HG02763 (cell line): ENCODE measurements around the gene MUC2.

Experiments used
- ATAC-seq: cut with Tn5 transposase; IDR thresholded peaks from one replicate; pipeline ENCODE4 v1.9.1; 2021; ENCODE audit warnings: mild to moderate bottlenecking, moderate library complexity; ENCODE audit not compliant: unreplicated experiment

MUC2 gene

GRCh38 chr11:1036303-1036923, 38.3 kb upstream of the MUC2 start, which contains the start of gene MUC6:
Gene MUC6 (minus strand): TSS chr11:1036718. CDS start chr11:1036655, 63 bp downstream.
- ATAC-seq, result no peak

- ATAC-seq, result no peak
These were observed 37.7 kb upstream of the MUC2 start for GRCh38 chr11:1036931-1037330.

DNA sequence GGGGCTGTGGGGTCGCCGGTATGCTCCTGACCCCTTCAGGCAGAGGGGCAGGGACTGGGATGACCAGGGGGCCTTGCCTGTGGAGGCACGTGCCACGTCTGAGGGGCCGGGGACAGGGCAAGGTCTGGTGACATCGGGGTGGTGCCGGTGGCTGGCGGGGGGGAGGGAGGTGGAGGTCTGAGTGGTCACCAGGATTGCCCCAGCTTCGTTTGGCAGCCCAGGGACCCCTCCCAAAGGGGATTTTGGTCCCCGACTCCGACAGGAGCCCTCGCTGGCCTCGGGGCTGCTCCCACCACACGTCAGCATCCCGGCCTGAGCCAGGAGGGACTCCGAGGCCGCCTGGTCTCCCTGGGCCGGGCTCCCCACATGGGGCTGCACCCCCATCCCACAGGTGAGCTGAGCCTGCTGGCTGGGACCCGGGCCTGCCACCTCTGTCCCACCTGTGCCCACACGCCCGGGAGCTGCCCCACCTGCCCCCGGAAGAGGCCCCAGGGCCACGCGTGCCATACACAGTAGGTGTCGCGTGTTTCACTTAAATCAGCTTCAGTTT, 37.1 kb upstream of the MUC2 start:
- no peak for ATAC-seq

DNA sequence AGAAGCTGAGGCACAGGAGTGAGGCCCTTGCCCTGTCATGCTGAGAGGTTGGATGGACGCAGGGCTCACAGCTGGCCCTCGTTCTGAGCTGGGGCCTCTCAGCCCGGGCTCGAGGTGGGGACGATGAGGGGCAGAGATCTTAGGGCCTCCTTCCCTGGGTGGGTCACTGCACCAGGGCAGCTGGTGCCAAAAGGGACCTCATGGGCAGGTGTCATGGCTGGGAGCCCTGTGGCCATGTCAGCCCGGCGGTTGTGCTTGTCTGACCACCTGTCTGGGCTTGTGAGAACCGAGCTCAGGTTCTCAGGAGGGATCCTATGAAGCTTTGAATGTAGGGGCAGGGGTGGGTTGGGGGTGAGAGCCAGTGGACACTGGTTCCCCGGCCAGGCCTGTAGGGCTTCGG, 36.3 kb upstream of the MUC2 start:
- no peak for ATAC-seq

DNA sequence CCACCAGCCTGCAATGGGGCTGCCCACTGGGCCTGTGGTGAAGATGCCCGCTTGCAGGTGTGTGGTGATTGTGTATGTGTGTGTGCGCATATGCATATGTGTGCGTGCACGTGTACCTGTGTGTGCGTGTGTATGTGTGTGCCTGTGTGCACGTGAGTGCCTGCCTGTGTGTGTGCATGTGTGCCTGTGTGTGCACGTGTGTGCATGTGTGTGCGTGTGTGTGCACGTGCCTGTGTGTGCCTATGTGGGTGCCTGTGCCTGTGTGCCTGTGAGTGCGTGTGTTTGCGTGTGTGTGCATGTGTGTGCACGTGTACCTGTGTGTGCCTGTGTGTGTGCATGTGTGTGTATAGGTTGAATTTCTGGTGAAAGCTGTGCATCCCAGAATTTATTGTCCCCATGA, 35.8 kb upstream of the MUC2 start:
- no peak for ATAC-seq

- ATAC-seq, result no peak
These were observed 34.9 kb upstream of the MUC2 start for GRCh38 chr11:1039481-1040427.

GRCh38 chr11:1040428-1041148, 34.1 kb upstream of the MUC2 start:
- no peak for ATAC-seq

DNA sequence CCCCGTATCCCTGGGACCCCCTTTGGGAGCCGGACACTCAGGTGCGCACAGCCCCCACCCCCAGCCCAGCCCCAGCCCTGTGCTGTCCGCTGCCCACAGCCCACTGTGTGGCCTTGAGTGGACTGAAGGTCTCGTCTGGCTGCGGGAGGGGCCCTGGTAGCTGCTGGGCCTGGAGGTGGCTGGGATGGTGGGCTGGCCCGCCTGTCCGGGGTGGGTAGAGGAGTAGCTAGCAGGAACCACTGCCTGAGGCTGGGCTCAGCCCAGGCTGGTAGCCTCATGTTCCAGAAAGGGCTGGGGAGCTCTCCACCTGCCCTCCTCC, 33.6 kb upstream of the MUC2 start:
- ATAC-seq, result no peak

- no peak for ATAC-seq
These were observed 33.2 kb upstream of the MUC2 start for GRCh38 chr11:1041471-1041870.

DNA sequence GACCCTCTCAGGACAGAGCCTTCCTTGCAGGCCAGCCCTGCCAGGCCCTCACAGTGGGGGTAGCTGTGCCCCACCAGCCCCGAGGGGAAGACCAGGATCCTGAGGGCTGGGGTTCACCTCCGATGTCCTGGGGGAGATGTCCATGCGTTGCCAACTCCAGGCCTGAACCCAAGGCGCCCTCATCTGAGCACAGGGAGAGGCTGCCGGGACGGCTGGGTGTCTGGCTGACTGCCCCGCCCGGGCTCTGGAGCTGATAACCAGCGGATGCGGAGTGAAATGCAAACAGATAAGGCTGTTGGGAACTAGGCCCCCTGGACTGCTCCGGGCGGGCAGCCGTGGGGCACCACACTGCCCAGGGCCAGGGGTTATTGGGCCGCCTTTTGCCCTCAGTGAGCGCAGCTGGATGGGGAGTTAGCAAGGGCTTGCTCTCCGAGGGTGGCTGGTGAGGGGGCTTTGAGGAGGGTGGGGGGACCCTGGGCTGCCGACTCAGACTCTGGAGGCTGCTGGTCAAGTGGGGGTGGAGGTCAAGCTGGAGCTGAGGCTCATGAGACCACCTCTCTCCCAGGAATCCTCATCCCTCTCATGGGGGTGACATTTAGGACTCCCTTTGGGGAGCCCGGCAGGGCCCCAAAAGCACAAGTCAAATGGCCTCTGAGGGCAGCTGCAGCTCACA, 32.6 kb upstream of the MUC2 start:
- ATAC-seq, result no peak

DNA sequence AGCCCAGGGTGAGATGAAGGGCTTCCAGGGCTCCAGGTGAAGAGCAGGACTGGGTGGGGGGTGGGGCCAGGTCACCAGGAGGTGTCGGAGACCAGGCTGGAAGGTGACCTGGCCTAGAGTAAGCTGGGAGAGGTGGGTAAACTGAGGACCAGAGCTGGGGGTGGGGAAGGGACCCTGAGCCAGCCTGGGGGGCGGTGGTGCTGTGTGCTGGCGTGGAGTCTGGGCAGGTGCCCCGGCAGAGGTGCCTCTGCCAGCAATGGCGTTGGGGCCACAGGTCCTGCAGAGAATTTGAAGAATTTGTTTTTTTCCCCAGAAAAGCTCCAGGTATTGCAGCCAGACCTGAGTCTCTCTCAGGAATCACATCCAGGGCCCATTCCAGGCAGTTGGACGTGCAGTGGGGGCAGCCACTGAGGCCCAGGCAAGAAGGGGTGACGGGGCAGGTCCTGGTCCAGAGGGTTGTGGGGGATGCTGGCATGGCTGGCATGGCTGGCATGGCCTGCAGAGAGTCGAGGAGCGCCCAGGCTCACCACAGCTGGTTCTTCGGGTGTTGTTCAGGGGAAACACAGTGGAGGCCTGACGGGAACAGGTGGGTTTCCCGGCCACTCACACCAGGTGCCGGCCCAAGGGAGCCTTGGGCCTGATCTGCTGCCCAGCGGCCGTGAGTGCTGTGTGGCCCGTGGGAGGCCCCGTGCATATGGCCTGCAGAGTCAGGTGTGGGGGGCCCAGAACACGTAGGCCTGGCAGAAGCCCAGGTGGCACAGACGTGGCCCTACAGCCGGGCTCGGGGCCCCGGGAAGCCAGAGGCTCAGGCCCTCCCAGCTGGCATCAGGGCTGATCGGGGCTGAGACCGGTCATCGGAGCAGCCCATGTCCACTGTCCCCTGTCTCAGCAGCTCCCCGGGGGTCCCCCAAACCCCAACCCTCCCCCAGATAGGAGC, 31.8 kb upstream of the MUC2 start:
- ATAC-seq, result no peak

GRCh38 chr11:1043563-1044096, 31.0 kb upstream of the MUC2 start:
- ATAC-seq, result no peak

- no peak for ATAC-seq
These were observed 30.5 kb upstream of the MUC2 start for GRCh38 chr11:1044160-1044559.

DNA sequence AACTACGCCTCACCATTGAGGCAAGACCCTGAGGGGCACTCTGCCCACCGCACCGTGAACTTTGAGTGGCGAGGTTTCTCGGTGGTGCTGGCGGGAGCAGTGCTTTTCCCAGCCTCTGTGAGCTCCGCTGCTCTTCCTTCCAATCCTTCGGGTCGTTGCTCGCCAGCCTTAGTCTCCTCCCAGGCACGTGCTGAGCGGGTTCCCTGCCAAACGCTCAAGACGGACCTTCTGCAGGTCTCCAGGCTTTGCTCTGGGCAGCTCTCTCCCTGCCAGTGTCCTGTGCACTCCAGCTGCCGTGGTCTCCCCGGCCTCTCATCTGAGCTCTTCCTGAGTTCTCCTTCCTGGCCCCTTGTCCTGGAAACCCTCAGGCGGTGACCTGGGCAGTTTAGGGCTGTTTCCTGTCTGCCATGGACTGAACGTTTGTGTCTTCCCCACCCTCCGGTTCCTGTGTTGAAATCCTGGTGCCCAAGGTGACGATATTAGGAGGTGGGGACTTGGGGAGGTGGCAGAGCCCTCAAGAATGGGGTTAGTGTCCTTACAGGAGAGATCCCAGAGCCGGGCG, 27.0 kb upstream of the MUC2 start:
- no peak for ATAC-seq

DNA sequence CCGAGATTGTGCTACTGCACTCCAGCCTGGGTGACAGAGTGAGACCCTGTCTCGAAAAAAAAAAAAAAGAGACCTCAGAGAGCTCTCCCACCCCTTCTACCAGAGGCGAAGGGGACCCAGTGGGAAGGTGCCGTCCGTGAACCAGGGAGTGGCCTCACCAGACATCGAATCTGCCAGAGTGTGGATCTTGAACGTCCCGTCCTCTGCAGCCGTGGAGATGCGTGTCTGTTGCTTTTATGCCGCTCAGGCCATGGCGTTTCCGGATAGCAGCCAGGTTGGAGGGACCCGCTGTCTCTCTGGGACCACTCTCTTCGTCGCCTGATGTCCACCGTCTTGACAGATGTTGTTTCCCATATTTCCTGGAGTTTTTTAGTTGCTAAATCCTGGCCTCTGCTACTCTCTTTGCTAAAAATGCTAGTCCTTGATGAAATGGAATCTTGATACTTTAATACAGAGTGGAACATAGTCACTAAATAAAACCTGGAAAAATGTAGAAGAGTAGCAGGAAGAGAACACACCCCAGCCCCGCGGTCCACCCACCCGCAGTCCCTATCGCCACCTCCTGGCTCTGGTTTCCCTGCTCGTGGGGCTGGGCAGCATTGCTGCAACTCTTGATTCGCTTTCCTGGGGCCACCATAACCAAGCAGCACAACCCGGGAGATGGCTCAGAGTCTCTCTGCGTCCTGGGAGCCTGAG, 26.2 kb upstream of the MUC2 start:
- ATAC-seq, result no peak

GRCh38 chr11:1049071-1049405, 25.6 kb upstream of the MUC2 start:
- no peak for ATAC-seq

GRCh38 chr11:1049431-1049891, 25.2 kb upstream of the MUC2 start:
- ATAC-seq, result no peak

GRCh38 chr11:1049911-1050580, 24.6 kb upstream of the MUC2 start:
- ATAC-seq, result no peak
